ENCODE measurements around the gene GPR183.

Gene GPR183

DNA sequence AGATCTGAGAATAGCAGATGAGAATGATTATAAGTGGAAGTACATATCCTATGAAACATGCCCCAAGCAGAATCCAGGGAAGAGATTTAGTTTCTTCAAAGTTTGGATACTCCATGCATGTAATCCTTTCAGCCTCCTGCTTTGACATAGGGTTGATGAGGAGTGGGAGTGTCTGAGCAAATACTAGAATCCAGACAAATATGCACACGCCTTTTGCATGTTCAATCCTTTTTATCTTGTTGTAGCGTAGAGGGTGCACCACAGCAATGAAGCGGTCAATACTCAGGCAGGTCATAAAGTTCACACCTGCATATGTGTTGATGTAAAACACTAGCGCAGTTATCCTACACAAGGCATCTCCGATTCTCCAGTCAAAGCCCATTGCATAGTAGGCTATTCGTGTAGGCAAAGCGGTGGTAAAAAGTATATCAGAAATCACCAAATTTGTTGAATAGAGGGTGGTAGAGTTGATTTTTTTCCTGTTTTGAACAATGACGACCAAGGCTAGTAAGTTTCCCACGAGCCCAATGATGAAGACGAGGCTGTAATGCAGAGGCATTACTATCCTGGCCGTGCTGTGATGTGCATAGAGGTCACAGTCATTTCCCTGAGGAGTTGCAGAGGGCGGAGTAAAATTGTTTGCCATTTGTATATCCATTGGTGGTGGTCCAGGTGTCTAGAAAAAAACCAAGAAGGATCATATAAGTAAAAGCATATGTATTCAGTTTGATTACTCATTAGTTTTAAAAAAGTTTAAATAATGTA is 11.5 kb downstream of the GPR183 start:
- DNase-seq (ENCODE audit: low read depth) = no peak

DNA sequence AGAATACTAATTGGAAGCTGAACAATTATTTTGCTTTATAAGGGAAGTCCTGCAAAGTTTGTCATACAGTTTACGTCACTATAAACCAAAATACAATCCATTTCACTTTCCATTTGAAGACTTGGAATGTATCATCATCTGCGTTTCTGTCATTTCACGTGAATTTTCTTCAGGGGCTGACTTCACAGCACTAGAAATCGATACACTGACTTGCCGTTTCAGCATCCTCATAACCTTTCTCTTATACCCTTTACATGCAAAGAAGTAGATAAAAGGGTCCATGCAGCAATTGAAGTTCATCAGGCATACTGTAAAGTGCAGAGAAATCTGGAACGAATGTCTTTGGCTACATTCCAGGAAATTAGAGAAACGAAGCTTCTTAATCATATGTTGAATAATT is 12.2 kb downstream of the GPR183 start:
- DNase-seq (ENCODE audit: low read depth) = no peak

DNA sequence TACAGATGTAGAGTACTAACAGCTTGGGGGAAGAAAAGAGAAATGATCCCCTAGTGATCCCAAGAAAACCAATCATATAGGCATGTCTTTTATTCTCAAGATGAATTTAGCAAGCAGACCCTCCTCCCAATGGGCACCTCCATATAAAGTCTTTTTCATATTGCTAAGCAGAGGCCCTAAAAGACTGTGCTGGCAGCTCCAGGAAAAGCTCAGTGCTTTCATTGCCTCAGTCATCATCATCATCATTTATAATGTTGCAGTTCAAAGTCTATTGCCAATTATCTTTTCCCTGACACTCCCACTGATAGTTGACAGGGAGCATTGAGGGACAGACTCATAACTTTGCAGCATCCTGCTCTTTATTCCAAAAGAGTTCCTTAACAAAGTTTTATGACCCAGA is 13.0 kb downstream of the GPR183 start:
- no peak for DNase-seq (ENCODE audit: low read depth)

GRCh38 chr13:99293178-99293577 is 14.0 kb downstream of the GPR183 start:
- no peak for DNase-seq (ENCODE audit: low read depth)

DNA sequence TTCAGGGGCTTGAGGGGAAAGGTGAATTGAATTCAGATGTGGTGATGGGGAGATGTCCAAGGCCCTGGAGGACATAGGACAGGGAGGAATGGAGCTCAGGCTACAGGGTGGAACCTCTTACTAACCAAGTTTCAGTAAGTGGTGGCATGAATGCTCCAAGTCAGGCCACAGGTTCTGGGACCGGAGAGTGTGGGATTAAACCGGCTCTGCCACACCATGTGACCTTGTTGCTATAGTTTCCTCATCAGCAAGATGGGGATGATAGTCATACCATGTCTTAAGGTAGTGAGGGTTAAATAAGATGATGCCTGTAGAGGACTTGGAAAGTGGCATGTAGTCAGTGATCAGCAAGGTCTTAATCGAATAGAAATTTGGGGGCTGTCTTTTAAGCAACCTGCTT is 16.3 kb downstream of the GPR183 start:
- no peak for DNase-seq (ENCODE audit: low read depth)

DNA sequence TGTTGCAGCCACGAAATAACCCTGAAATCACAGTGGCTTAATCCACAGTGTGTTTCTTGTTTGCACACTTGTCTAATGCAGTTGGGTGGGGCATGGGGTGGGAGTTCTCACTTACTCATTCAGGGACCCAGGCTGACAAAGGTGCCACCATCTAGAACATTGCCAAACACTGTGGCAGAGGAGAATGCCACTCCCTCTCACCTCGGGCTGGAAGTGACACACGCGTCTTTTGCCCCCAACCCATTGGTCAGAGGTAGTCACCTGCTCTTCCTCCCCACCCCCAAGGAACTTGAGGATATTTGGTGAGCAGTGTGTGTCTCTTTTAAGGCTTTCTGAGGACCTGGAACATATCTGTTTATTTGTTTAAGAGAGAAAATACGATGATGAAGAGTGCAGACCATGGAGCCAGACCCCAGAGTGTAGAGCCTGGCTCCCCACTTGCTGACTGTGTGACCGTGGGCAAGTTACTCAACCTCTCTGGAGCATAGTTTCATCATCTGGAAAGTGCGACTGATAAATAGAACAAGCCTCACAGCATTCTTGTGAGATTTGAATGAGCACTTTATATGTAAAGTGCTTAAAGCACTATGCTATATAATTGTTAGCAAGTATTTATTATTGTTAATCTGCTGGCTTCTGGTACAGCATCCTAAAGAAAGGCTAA is 17.4 kb downstream of the GPR183 start:
- DNase-seq (ENCODE audit: low read depth) = no peak

DNA sequence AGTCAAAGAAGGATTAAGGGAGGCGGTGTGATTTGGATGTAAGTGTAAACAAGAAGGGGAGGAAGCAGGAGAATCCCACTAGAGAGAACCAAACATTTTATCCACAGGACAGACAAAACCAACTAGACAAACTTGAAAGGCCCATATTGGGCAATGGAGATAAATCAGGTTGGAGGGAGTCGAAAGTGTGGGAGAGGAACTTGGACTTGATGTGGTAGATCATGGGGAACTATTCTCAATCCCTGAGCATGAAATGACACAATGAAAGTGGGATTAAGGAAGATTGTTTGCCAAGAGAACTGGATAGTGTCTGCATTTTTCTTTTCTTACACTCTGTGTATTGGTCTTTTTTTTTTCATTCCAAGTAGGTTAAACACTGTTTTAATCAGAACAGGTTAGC is 17.9 kb downstream of the GPR183 start:
- no peak for DNase-seq (ENCODE audit: low read depth)

DNA sequence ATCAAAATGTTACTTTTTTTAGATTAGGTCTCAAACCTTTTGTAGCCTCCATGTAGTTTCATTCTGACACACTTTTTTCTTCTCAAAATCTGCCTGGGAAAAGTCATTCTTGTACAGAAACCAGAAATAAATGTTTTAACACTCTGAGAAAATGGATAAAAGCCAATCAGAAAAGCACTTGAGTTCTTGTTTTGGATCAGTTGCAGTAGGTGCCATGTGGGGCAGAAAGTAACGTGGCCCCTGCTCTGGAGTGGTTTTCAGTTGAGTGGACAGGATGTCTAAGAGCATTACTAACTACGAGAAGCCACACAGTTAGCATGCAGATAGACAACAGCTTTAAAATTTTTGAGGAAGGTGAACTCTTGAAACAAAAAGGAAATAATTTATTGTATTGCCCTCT is 19.1 kb downstream of the GPR183 start:
- DNase-seq (ENCODE audit: low read depth) = no peak

GRCh38 chr13:99287551-99287950 is 19.6 kb downstream of the GPR183 start:
- DNase-seq (ENCODE audit: low read depth) = no peak

GRCh38 chr13:99285432-99286182 is 21.6 kb downstream of the GPR183 start:
- no peak for DNase-seq (ENCODE audit: low read depth)

GRCh38 chr13:99282264-99283231 is 24.7 kb downstream of the GPR183 start:
- no peak for DNase-seq (ENCODE audit: low read depth)

GRCh38 chr13:99281811-99282263 is 25.4 kb downstream of the GPR183 start:
- no peak for DNase-seq (ENCODE audit: low read depth)

- no peak for DNase-seq (ENCODE audit: low read depth)
Measured at GRCh38 chr13:99280166-99280565, 27.0 kb downstream of the GPR183 start.

DNA sequence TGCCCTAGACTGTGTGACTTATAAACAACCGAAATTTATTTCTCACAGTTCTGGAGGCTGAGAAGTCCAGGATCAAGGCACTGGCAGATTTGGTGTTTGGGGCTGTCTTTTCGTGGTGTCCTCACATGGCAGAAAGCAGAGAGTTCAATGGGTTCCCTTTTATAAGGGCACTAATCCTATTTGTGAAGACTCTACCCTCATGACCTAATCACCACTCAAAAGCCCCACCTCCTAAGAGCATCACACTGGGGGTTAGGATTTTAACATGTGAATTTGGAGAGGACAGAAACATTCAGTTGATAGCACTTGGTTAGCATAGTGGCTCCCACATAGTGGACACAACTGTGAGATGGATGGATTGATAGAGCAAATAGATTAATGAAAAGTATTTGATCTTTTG is 27.6 kb downstream of the GPR183 start:
- DNase-seq (ENCODE audit: low read depth) = no peak

DNA sequence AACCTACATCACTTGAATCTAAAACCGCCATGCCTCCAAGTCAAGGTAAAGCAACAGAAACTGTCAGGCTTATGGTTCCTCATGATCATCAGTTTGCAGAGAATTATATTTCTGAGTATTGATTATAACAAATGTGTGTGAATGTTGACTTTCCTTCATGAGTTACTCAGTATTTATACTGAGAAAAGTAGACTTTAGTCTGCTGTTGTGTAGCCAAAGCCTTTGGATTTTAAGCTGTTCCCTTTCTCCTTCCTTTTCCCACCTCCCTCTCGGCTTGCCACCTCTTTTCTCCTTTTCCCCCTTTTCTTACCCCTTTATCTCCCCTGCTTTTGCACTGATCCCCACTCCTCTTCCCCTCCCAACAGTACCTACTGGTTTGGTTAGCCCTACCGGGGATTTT is 28.4 kb downstream of the GPR183 start:
- no peak for DNase-seq (ENCODE audit: low read depth)

DNA sequence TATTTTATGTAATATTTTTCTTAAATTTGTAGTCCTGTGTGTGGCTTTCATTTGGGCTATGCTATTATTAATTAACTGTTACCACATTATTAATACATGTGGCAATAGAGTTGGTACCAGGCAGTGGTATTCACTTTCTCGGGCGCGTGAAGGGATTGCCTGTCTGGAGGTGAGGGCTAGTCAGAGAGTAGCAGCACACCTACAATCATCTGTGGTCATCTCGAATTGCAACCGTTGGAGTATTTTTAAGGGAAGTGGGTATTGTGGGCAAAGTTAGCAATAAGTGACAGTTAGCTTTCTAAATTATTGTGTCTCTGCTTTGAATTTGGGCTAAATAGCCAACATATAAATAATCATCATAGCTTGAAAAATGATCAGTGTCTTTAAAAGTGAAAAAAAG is 29.0 kb downstream of the GPR183 start:
- DNase-seq (ENCODE audit: low read depth) = no peak

GRCh38 chr13:99277629-99278028 is 29.6 kb downstream of the GPR183 start:
- DNase-seq (ENCODE audit: low read depth) = no peak

DNA sequence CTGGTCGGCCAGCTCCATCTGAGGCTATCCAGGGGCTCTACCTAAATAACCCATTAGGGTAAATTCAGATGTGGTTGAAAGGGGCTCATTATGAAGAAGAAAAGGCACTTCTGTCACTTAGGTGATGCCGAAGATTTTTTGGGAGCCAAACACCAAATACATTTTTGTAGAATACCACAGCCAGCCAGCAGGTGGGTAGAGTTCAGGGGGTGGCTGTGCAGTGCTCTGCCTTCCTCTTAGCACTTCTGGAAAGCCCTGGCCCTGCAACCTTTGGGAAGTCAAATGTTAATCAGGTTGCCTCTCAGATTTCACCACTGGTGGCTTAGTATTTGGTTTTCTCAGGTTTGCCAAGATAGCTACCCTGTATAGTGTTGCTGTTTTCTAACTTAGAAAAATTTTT is 30.5 kb downstream of the GPR183 start:
- DNase-seq (ENCODE audit: low read depth) = no peak

- no peak for DNase-seq (ENCODE audit: low read depth)
Measured at GRCh38 chr13:99275093-99275469, 32.1 kb downstream of the GPR183 start.

DNA sequence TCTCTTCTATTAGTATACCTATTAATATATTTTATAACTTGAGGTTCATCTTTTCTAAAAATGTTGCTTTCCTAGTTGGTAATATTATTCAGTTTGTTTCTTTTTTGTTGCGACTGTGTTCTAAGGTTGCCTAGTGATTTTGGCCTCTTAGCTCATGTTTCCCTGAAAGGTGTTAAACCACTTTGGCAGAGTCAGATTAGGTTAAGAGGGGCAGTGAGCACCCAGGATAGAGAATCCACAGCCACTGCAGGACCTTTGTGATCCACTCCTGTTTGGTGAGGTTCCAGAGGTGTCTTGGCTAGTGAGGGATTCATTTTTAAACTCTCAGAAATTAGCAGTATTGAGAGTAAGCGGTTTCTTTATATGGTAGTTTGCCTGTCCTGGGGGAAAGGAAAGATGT is 34.1 kb downstream of the GPR183 start:
- DNase-seq (ENCODE audit: low read depth) = no peak

DNA sequence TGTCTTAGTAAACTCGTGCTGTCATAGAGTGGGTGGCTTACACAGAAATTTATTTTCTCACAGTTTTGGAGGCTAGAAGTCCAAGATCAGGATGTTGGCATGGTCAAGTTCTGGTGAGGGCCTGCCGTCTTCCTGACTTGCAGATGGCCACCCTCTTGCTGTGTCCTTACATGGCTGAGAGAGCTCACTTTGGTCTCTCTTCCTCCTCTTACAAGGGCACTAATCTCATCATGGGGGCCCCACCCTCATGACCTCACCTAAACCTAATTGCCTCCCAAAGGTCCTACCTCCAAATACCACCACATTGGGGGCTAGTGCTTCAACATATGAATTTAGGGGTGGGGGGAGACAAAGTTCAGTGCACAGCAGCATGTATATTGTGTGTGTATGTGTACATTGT is 34.7 kb downstream of the GPR183 start:
- no peak for DNase-seq (ENCODE audit: low read depth)

DNA sequence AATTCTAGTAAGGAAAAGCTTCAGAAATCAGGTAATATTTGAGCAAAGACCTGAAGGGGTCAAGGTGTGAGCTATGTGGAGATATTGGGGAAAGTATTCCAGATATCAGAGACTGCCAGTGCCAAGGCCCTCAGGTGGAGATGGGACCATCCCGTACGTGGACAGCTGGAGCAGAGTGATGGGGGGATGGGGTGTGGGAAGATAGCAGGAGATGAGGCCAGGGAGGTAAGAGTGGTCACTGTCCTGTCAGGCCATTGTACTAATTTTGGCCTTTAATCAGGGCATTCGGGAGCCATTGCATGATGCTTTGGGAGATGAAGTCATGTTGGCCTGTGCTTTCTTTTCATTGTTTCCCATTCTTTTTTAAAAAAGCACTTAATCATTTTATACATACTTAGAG is 36.0 kb downstream of the GPR183 start:
- no peak for DNase-seq (ENCODE audit: low read depth)

Data from stimulated activated CD4-positive, alpha-beta T cell treated with anti-CD3 and anti-CD28 coated beads, Interleukin-2, amount 100 ng/mL, for 4 hours (primary cell).